K562 (cell line): ENCODE data around the gene SFTPB. TPM values are rescaled to one million over a fixed set of nuclear protein-coding genes. Genes with fewer than 3 reads are reported as not detected.

Experiments
- ATAC-seq: fragments of 200-7000 bp; cut with Tn5 transposase; 3 replicates; pipeline ENCODE4 v1.9.1; 2020; ENCODE audit warnings: moderate library complexity
- BruUV-seq: library from RNA; stranded (reverse); fragments of 400-500 nt; replicated peaks from 2 replicates; lab custom pipeline; 2021; lab: Mats Ljungman, UMichigan
- CTCF ChIA-PET: fragments of 300-600 bp; formaldehyde crosslinking; extraction: SDS; loops from one replicate; lab custom pipeline; 2021; ENCODE audit warnings: low intra/inter-chr PET ratio; lab: Yijun Ruan, JAX
- POLR2A ChIA-PET: fragments of 300-600, 350-650 bp; sonication (Branson Sonifier 250); formaldehyde crosslinking; extraction: SDS; loops from one replicate; lab custom pipeline; 2021; ENCODE audit warnings: antibody characterized with exemption, inconsistent platforms; lab: Yijun Ruan, JAX
- DNase-seq, 4 experiments: peaks; one replicate each; pipeline versions ENCODE4 v3.0.0 to v3.0.0-alpha.2; 2011 to 2018; ENCODE audit warnings: low spot score in 3 of 4, mixed read lengths in 3 of 4; ENCODE audit errors: extremely low read depth in 1 of 4
- FAIRE-seq: peaks from 2 replicates; lab custom pipeline; 2011; peaks lifted over from hg19 to GRCh38; lab: Jason Lieb, UNC
- H2AFZ ChIP-seq: 2 replicates; pipeline ENCODE4 v1.6.0; 2011; ENCODE audit warnings: low read depth, low read length, control low read depth, inconsistent platforms
- H3K27ac ChIP-seq: fragments of 200-600 bp; 3 replicates; pipeline ENCODE4 v1.8.0; 2011; ENCODE audit warnings: low read depth, mild to moderate bottlenecking, control low read depth, inconsistent platforms, low read length, moderate library complexity, mixed read lengths; ENCODE audit errors: extremely low read depth
- H3K27me3 ChIP-seq, 2 experiments: fragments of 300-600 bp in 1 of 2; 2 replicates in 1 of 2; 3 replicates in 1 of 2; pipeline versions ENCODE4 v1.6.0 to v1.8.0; 2011; ENCODE audit warnings: inconsistent platforms in 2 of 2, low read length in 2 of 2, mild to moderate bottlenecking in 1 of 2, mixed read lengths in 1 of 2, moderate library complexity in 1 of 2; ENCODE audit not compliant: control insufficient read depth in 2 of 2, insufficient read depth in 2 of 2
- H3K36me3 ChIP-seq: fragments of 300-600 bp; 3 replicates; pipeline ENCODE4 v1.8.0; 2011; ENCODE audit warnings: mild to moderate bottlenecking, low read length, inconsistent platforms; ENCODE audit not compliant: control insufficient read depth, insufficient read depth
- H3K4me1 ChIP-seq, 2 experiments: fragments of 200-600 bp in 1 of 2; replicated peaks in 1 of 2; 2 replicates in 1 of 2; 3 replicates in 1 of 2; pipeline versions ENCODE4 v1.5.1 to v1.8.0; 2011; ENCODE audit warnings: inconsistent platforms in 2 of 2, low read length in 2 of 2, mild to moderate bottlenecking in 1 of 2, mixed read lengths in 1 of 2, moderate library complexity in 1 of 2; ENCODE audit not compliant: control insufficient read depth in 2 of 2, insufficient read depth in 2 of 2
- H3K4me2 ChIP-seq: 2 replicates; pipeline ENCODE4 v1.6.1; 2011; ENCODE audit warnings: low read length, control low read depth, inconsistent platforms, mixed read lengths; ENCODE audit not compliant: insufficient read depth
- H3K4me3 ChIP-seq: fragments of 200-600 bp; sonication (generic), shearing (Covaris generic); 2 replicates; pipeline ENCODE4 v1.5.1; 2016; ENCODE audit warnings: control low read depth, inconsistent platforms
- H3K79me2 ChIP-seq: fragments of 200-600 bp; 3 replicates; pipeline ENCODE4 v1.8.0; 2011; ENCODE audit warnings: low read length, inconsistent platforms; ENCODE audit not compliant: control insufficient read depth, insufficient read depth
- H3K9ac ChIP-seq, 2 experiments: 2 replicates each; pipeline versions ENCODE4 v1.6.0 to v1.6.1; 2011; ENCODE audit warnings: low read depth in 2 of 2, low read length in 2 of 2, control low read depth in 1 of 2, inconsistent platforms in 1 of 2, mild to moderate bottlenecking in 1 of 2, mixed read lengths in 1 of 2; ENCODE audit not compliant: insufficient read depth in 1 of 2
- H3K9me1 ChIP-seq: one replicate; pipeline ENCODE4 v1.6.0; 2011; ENCODE audit warnings: inconsistent platforms, mild to moderate bottlenecking, low read length, moderate library complexity; ENCODE audit not compliant: control insufficient read depth, insufficient read depth
- H3K9me3 ChIP-seq: replicated peaks from 2 replicates; pipeline ENCODE4 v1.5.1; 2011; ENCODE audit warnings: low read depth, low read length, inconsistent platforms; ENCODE audit not compliant: control insufficient read depth, insufficient read depth
- H4K20me1 ChIP-seq: replicated peaks from 2 replicates; pipeline ENCODE4 v1.6.1; 2011; ENCODE audit warnings: low read length, inconsistent platforms, mixed read lengths; ENCODE audit not compliant: control insufficient read depth, insufficient read depth
- C11orf30 ChIP-seq: fragments of 450-650 bp; IDR thresholded peaks from 2 replicates; pipeline ENCODE4 v1.6.1; 2016; ENCODE audit warnings: low read depth, mild to moderate bottlenecking
- CBFB ChIP-seq: sonication (generic); formaldehyde crosslinking; IDR thresholded peaks from 2 replicates; pipeline ENCODE4 v1.4.0; 2020; ENCODE audit warnings: mild to moderate bottlenecking, missing genetic modification reagents
- CEBPB ChIP-seq: fragments of 450-650 bp; IDR thresholded peaks from 2 replicates; pipeline ENCODE4 v1.6.1; 2016; ENCODE audit warnings: missing genetic modification characterization, missing compliant biosample characterization
- HINFP ChIP-seq: fragments of 450-650 bp; conservative IDR thresholded peaks from 2 replicates; pipeline ENCODE4 v1.6.1; 2016; ENCODE audit warnings: missing genetic modification characterization, low read depth, mild to moderate bottlenecking, control low read depth, missing compliant biosample characterization
- RCOR1 ChIP-seq, 2 experiments: IDR thresholded peaks; 2 replicates each; pipeline ENCODE4 v1.6.1; 2012; ENCODE audit warnings: low read depth in 2 of 2, low read length in 2 of 2, borderline replicate concordance in 1 of 2, improper control_type of control experiment in 1 of 2
- RNF2 ChIP-seq: sonication (generic); IDR thresholded peaks from 2 replicates; pipeline ENCODE4 v1.6.1; 2016
- SETDB1 ChIP-seq: IDR thresholded peaks from one replicate; pipeline ENCODE4 v1.6.1; 2012; ENCODE audit warnings: low read length, control low read depth, inconsistent platforms
- TBL1XR1 ChIP-seq, 2 experiments: IDR thresholded peaks; 2 replicates each; pipeline ENCODE4 v1.6.1; 2012; ENCODE audit warnings: improper control_type of control experiment in 2 of 2, low read length in 2 of 2, mild to moderate bottlenecking in 1 of 2
- TRIM25 ChIP-seq: fragments of 450-650 bp; IDR thresholded peaks from 2 replicates; pipeline ENCODE4 v1.7.0; 2016; ENCODE audit warnings: borderline replicate concordance
- ZBTB9 ChIP-seq: fragments of 450-650 bp; formaldehyde crosslinking; IDR thresholded peaks from 2 replicates; pipeline ENCODE4 v1.4.0; 2020; ENCODE audit warnings: mild to moderate bottlenecking, moderate library complexity
- ZHX1 ChIP-seq: fragments of 150-350 bp; conservative IDR thresholded peaks from 2 replicates; pipeline ENCODE4 v1.6.1; 2014; ENCODE audit warnings: low read length
- ZNF23 ChIP-seq: fragments of 250-450 bp; sonication (Bioruptor Pico); IDR thresholded peaks from 2 replicates; pipeline ENCODE4 v1.4.0; 2020; ENCODE audit warnings: mild to moderate bottlenecking
- ZNF584 ChIP-seq: fragments of 200-800 bp; sonication (Bioruptor generic); IDR thresholded peaks from 2 replicates; pipeline ENCODE4 v1.6.1; 2016; ENCODE audit warnings: low read depth, mild to moderate bottlenecking, missing genetic modification characterization, missing compliant biosample characterization
- WGBS: fragments of 100-300 bp; shearing (Covaris generic); methylation state at CpG from one replicate; pipeline ENCODE4 v1.1.6; 2016; ENCODE audit warnings: low coverage, mixed read lengths; ENCODE audit not compliant: insufficient coverage; ENCODE audit errors: missing lambda C conversion rate; 5-methylcytosine and 5-hydroxymethylcytosine counted together
- in situ Hi-C: fragments of 300-500 bp; cut with MboI; formaldehyde crosslinking; loops from 4 replicates; pipeline ENCODE4 v1.15.0; 2018; ENCODE audit warnings: inconsistent platforms, mixed read lengths
- intact Hi-C: fragments of 100-400 bp; cut with micrococcal nuclease; formaldehyde crosslinking; loops from 2 replicates; pipeline ENCODE4 v1.14.2; 2022
- polyA plus RNA-seq, 8 experiments: library from polyadenylated mRNA; depleted of rRNA in 4 of 8; stranded (reverse) in 5 of 8; unstranded in 3 of 8; fragments of >200 nt; fragmentation: Nextera tagmentation in 2 of 8; fragmentation: Illumina TruSeq in 1 of 8; extraction: Ambion mirVana in 2 of 8; extraction: Trizol in 1 of 8; gene quantifications; 2 replicates each; pipeline versions ENCODE4 v1.2.1 to v1.2.3, GENCODE V29; 2011 to 2014; ENCODE audit warnings: inconsistent platforms in 1 of 8, missing spikeins in 1 of 8
- total RNA-seq, 7 experiments: library from RNA; depleted of rRNA in 6 of 7; stranded (reverse); fragments of >200 nt in 6 of 7; fragmentation: Illumina TruSeq in 2 of 7; extraction: Trizol in 2 of 7; gene quantifications; 2 replicates each; pipeline versions ENCODE4 v1.2.1 to v1.2.3, GENCODE V29; 2011 to 2021; ENCODE audit warnings: low replicate concordance in 1 of 7

Gene SFTPB
- total and polyA plus RNA-seq, 9 of the 15 experiments (the other 6 are each of a cell fraction or from before 2014, with no cell fraction given) = 0.03 to 7.0 TPM; not detected in 7

GRCh38 chr2:85646166-85646565 is 21.8 kb downstream of the SFTPB start (continued):
- TF ChIP-seq TBL1XR1 (IDR thresholded peaks at IDR 0.05; ENCODE audit: low read length in 2 of 2) (no peak), SETDB1 (no peak), RNF2 (no peak), ZHX1 (no peak), ZNF23 (CRISPR knock-in tag) (no peak), C11orf30 (no peak)

GRCh38 chr2:85644909-85645308 is 23.1 kb downstream of the SFTPB start:
- WGBS = 100% methylated on average over 7 of the region's 8 CpGs
- Histone ChIP-seq H2AFZ (no peak overlapping the region), H3K27me3 (no peaks in the 10 kb centered on the region), H4K20me1 (0 out of 2 replicates have a peak, but pooled peaks cover 3% of the 10 kb centered on the region), H3K4me1 (no peaks in the 10 kb centered on the region), H3K9me1 (peaks cover 3% of the 10 kb centered on the region), H3K4me3 (no peak overlapping the region), H3K4me2 (no peak overlapping the region), H3K9me3 (no peaks in the 10 kb centered on the region), H3K27ac (no peak overlapping the region), H3K9ac (no peak overlapping the region), H3K79me2 (no peaks in the 10 kb centered on the region; the same call in 2 of the 3 replicates), H3K36me3 (peaks cover 99% of the 10 kb centered on the region)
- no peak for FAIRE-seq
- BruUV-seq = no TSS peak
- no peak for DNase-seq
- in situ Hi-C loops (no loop called here), intact Hi-C loops (no loop called here)
- no peak for ATAC-seq
- CTCF ChIA-PET = no interaction called here
- POLR2A ChIA-PET = interaction anchor here (0.7 to 1.6 kb wide), 3 partner anchors 8 to 39 kb away, joined by 3 to 6 read pairs (median 3); no protein-coding TSS in a partner anchor
- TF ChIP-seq CBFB (CRISPR knock-in tag) = no peak
- no peak for TF ChIP-seq RCOR1 (IDR thresholded peaks at IDR 0.05; ENCODE audit: borderline replicate concordance in 1 of 2, low read depth in 2 of 2, low read length in 2 of 2)
- no peak for TF ChIP-seq CEBPB (tag)
- TF ChIP-seq TRIM25 = no peak
- TF ChIP-seq HINFP = no peak
- TF ChIP-seq ZBTB9 (CRISPR knock-in tag) = no peak
- TF ChIP-seq ZNF584 (CRISPR knock-in tag) = no peak
